Adrenal gland (tissue), 12 donors: ENCODE measurements around the gene HBE1. TPM values are rescaled to one million over a fixed set of nuclear protein-coding genes. Genes with fewer than 3 reads are reported as not detected.
A peak's percentile ranks its signal among the peaks of the same experiment; 100 is the strongest.
"Not testable (repeated sequence)": the region's sequence is repeated elsewhere in the genome, so short reads cannot be mapped to it uniquely, and the experiment has no call there.

Experiments
- DNase-seq, 7 donors: peaks; one replicate each; pipeline ENCODE4 v3.0.0-alpha.2; 2019 to 2020
- H3K27ac ChIP-seq, 5 donors: fragments of 200-600 bp; sonication (generic) in 4 of 5; 1 replicate in 3 of 5; 2 replicates in 2 of 5; pipeline versions ENCODE4 v1.5.1 to v1.8.0; 2016 to 2020; ENCODE audit warnings: mild to moderate bottlenecking in 1 of 5
- H3K27me3 ChIP-seq: fragments of 200-600 bp; 2 replicates; pipeline ENCODE4 v1.8.0; 2021
- H3K36me3 ChIP-seq, 2 donors: fragments of 200-600 bp; replicated peaks in 1 of 2; 1 replicate in 1 of 2; 2 replicates in 1 of 2; pipeline versions ENCODE4 v1.5.1 to v1.8.0; 2018 to 2022
- H3K4me1 ChIP-seq, 2 donors: fragments of 200-600 bp; replicated peaks in 1 of 2; 1 replicate in 1 of 2; 2 replicates in 1 of 2; pipeline versions ENCODE4 v1.5.1 to v1.8.0; 2018 to 2021
- H3K4me3 ChIP-seq, 4 donors: fragments of 200-600 bp; sonication (generic) in 3 of 4; one replicate each; pipeline ENCODE4 v1.5.1; 2016 to 2018
- H3K9me3 ChIP-seq, 3 donors: fragments of 200-600 bp; sonication (generic) in 1 of 3; replicated peaks in 1 of 3; 1 replicate in 2 of 3; 2 replicates in 1 of 3; pipeline versions ENCODE4 v1.5.1 to v1.8.0; 2016 to 2021
- POLR2A ChIP-seq, 2 donors: fragments of 450-650 bp; IDR thresholded peaks; one replicate each; pipeline ENCODE4 v1.6.1; 2017; ENCODE audit warnings: antibody characterized with exemption in 2 of 2, mild to moderate bottlenecking in 2 of 2, moderate library complexity in 1 of 2
- WGBS, 4 donors: extraction: QIAGEN DNeasy Blood & Tissue Kit in 2 of 4; methylation state at CpG; one replicate each; pipeline versions ENCODE4 v1.1.5 to v1.1.7; 2013 to 2017; 5-methylcytosine and 5-hydroxymethylcytosine counted together
- intact Hi-C, 2 donors: fragments of 100-400 bp; cut with DNase I; formaldehyde crosslinking; loops; one replicate each; pipeline versions ENCODE4 v1.14.1 to v1.15.0; 2022 to 2023
- polyA plus RNA-seq, 3 donors: library from polyadenylated mRNA; stranded (reverse); fragments of 200-250 nt in 2 of 3; fragments of 350-450 nt in 1 of 3; fragmentation: Illumina TruSeq in 1 of 3; extraction: RNeasy Lipid Tissue Mini Kit (QIAGEN cat#74804) in 1 of 3; gene quantifications; one replicate each; pipeline ENCODE4 v1.2.3, GENCODE V29; 2013 to 2014
- total RNA-seq, 9 donors: library from RNA; depleted of rRNA in 4 of 9; stranded (reverse); fragments of >200 nt in 4 of 9; fragments of 120-200 nt in 1 of 9; fragmentation: NEBNext Ultra II Directional in 1 of 9; extraction: Animal tissue kit (Norgen Biotek cat#: 25700) in 1 of 9; gene quantifications; one replicate each; pipeline versions ENCODE4 v1.1.0 to v1.2.4, GENCODE V29; 2013 to 2023
- TF ChIP-seq, protein P1 (sequence below), 6 experiments: fragments of 450-650 bp in 4 of 6; fragments of 200-600 bp in 2 of 6; sonication (generic) in 1 of 6; IDR thresholded peaks; 1 replicate in 5 of 6; 2 replicates in 1 of 6; pipeline versions ENCODE4 v1.5.1 to v1.8.0; 2016 to 2021; ENCODE audit warnings: antibody characterized with exemption in 6 of 6, mild to moderate bottlenecking in 2 of 6, moderate library complexity in 1 of 6
- donor health status: healthy with polysubstance abuse.
- donor health status: Bipolar disorder and iron deficiency.
- donor health status: DM: yes; HTN: yes; CAD: no.
- donor health status: DM: no; HTN: no; CAD: no.
- donor health status: DM: no; HTN: no; CAD: no.
- donor health status: DM: yes; HTN: yes; CAD: no.

The HBE1 gene
- total and polyA plus RNA-seq, 12 donors, result 0.16 to 42.8 (median 3.6) TPM; not detected in 7

DNA sequence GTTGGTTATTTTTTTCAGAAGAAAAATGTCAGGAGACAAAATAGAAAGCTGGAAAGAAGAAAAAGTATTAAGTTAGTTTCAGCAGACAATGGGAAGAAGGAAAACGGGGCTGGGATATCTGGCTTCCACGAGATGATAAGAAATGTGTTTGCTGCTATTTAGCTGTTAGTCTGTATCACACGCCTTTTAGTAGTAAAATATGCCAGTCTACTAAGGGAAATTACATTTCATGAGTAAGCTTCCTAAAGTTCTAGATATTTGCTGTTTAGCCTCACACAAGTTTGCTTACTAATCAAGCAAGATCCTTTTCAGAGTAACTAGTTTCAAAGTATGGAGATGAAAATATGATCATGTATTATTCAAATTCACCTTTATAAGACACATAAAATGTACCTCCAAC lies 30.5 kb upstream of the HBE1 start:
- Histone ChIP-seq H3K4me3 (no peak overlapping the region), H3K27me3 (no peaks in the 10 kb centered on the region), H3K9me3 (no peaks in the 10 kb centered on the region), H3K27ac (no peak overlapping the region), H3K36me3 (no peaks in the 10 kb centered on the region), H3K4me1 (no peaks in the 10 kb centered on the region)
- no peak for DNase-seq
- intact Hi-C loops, result no loop called here
- WGBS, 4 donors, result 57 to 73% (median 66%) methylated on average over 3 of the region's 3 CpGs
- no peak for TF ChIP-seq POLR2A (IDR thresholded peaks at IDR 0.05)
- TF ChIP-seq, protein P1, sequence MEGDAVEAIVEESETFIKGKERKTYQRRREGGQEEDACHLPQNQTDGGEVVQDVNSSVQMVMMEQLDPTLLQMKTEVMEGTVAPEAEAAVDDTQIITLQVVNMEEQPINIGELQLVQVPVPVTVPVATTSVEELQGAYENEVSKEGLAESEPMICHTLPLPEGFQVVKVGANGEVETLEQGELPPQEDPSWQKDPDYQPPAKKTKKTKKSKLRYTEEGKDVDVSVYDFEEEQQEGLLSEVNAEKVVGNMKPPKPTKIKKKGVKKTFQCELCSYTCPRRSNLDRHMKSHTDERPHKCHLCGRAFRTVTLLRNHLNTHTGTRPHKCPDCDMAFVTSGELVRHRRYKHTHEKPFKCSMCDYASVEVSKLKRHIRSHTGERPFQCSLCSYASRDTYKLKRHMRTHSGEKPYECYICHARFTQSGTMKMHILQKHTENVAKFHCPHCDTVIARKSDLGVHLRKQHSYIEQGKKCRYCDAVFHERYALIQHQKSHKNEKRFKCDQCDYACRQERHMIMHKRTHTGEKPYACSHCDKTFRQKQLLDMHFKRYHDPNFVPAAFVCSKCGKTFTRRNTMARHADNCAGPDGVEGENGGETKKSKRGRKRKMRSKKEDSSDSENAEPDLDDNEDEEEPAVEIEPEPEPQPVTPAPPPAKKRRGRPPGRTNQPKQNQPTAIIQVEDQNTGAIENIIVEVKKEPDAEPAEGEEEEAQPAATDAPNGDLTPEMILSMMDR (IDR thresholded peaks at IDR 0.05), result no peak

DNA sequence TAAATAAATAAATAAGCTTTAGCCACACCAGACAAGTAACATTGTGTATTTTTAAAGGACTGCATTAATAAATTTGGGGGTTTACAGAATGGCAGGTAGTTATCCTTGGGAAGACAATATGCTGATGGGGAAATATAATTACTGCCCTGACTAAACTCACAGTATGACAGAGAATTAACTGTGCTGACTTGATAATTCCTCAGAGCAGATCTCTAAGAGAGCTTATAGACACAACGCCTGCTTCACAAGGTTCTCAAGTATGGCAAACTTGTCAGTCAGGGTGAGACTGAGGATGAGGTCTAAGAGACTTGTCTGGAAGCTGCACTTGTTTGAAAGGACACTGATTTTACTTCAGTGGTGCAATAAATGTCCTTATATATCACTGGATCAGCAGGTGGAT lies 28.7 kb upstream of the HBE1 start:
- WGBS, 4 donors, result 0 to 80% (median 55%) methylated on average over 1 of the region's 1 CpG
- no peaks in the 10 kb centered on the region for H3K9me3 ChIP-seq
- DNase-seq, result no peak
- no peak overlapping the region for H3K27ac ChIP-seq
- H3K4me3 ChIP-seq, result no peak overlapping the region
- TF ChIP-seq POLR2A (IDR thresholded peaks at IDR 0.05), result no peak
- TF ChIP-seq, protein P1 (IDR thresholded peaks at IDR 0.05), result no peak
- intact Hi-C loops, result no loop called here
- H3K27me3 ChIP-seq, result no peaks in the 10 kb centered on the region
- H3K4me1 ChIP-seq, result no peaks in the 10 kb centered on the region
- H3K36me3 ChIP-seq, result no peaks in the 10 kb centered on the region

DNA sequence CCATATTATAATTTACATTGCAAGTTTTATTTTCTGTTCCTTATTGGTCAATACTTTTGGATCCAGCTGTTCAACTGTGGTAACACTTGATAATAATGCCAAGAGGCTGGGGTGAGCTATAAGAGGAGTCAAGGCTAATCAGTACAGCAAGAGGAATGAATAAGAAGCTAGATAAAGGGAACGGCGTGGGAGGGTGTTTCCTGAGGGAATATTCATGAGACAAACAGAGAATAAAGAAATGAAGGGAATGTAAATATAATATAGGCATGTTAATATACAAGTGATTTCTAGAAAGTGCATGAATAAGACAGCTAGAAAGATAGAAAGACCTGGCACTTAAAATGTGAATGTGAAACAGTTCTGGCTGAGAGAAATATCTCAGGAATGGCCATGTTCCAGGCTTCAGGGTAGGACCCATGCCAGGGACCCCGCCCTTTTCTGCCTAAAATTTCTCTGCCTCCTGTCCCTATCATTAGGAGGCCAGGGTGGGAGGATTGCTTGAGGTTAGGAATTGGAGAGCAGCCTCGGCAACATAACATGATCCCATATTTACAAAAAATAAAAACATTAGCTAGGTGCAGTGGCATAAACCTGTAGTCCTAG lies 28.1 kb upstream of the HBE1 start:
- H3K4me3 ChIP-seq, result no peak overlapping the region
- intact Hi-C loops, result no loop called here
- no peaks in the 10 kb centered on the region for H3K9me3 ChIP-seq
- WGBS, 4 donors, result 53 to 69% (median 55%) methylated on average over 4 of the region's 4 CpGs
- H3K27ac ChIP-seq, result no peak overlapping the region
- H3K27me3 ChIP-seq, result no peaks in the 10 kb centered on the region
- H3K4me1 ChIP-seq, result no peaks in the 10 kb centered on the region
- no peak for TF ChIP-seq POLR2A (IDR thresholded peaks at IDR 0.05)
- TF ChIP-seq, protein P1 (IDR thresholded peaks at IDR 0.05), result no peak
- no peak for DNase-seq
- no peaks in the 10 kb centered on the region for H3K36me3 ChIP-seq

DNA sequence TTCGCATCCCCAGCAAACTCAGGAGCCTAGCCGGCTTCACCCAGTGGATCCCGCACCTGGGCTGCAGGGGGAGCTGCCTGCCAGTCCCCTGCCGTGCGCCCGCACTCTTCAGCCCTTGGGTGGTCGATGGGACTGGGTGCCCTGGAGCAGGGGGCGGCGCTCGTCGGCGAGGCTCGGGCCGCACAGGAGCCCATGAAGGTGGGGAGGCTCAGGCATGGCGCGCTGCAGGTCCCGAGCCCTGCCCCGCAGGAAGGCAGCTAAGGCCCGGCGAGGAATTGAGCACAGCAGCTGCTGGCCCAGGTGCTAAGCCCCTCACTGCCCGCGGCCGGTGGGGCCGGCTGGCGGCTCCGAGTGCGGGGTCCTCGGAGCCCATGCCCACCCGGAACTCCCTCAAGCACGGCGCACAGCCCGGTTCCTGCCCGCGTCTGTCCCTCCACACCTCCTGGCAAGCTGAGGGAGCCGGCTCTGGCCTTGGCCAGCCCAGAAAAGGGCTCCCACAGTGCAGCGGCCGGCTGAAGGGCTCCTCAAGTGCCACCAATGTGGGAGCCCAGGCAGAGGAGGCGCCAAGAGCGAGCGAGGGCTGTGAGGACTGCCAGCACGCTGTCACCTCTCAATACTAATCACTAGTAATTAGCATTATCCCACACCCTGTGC lies 24.7 kb upstream of the HBE1 start:
- H3K4me1 ChIP-seq, H3K27ac ChIP-seq, H3K36me3 ChIP-seq, intact Hi-C loops, H3K4me3 ChIP-seq, H3K27me3 ChIP-seq, H3K9me3 ChIP-seq: not testable (repeated sequence)
- WGBS, 4 donors, result 89 to 92% (median 90%) methylated on average over 7 to 41 of the region's 41 CpGs
- DNase-seq, result peak in 1 of 7 donors; percentile 17

DNA sequence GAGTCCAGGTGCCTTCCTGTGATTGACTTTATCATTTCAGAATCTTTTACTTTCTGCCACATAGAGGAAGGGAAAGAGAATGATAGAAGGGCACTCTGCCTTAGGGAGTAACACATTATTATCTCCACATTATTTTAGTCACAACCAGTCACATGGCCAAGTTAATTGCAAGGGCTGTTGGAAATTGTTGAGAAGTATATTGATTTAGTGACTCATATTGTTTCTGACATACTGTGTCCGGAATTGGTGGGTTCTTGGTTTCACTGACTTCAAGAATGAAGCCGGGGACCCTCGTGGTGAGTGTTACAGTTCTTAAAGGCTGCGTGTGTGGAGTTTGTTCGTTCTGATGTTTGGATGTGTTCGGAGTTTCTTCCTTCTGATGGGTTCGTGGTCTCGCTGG lies 23.3 kb upstream of the HBE1 start:
- no peaks in the 10 kb centered on the region for H3K4me1 ChIP-seq
- DNase-seq, result no peak
- H3K36me3 ChIP-seq, result no peaks in the 10 kb centered on the region
- no peaks in the 10 kb centered on the region for H3K9me3 ChIP-seq
- no peaks in the 10 kb centered on the region for H3K27me3 ChIP-seq
- no peak for TF ChIP-seq POLR2A (IDR thresholded peaks at IDR 0.05)
- TF ChIP-seq, protein P1 (IDR thresholded peaks at IDR 0.05), result no peak
- no peak overlapping the region for H3K4me3 ChIP-seq
- 86 to 92% (median 91%) methylated on average over 8 of the region's 8 CpGs for WGBS, 4 donors
- intact Hi-C loops, result no loop called here
- H3K27ac ChIP-seq, result no peak overlapping the region
